Small intestine (tissue), 7 donors: ENCODE measurements around the gene GTSE1. TPM values are rescaled to one million over a fixed set of nuclear protein-coding genes. Genes with fewer than 3 reads are reported as not detected.

Source experiments
- DNase-seq, 2 donors: peaks; one replicate each; pipeline versions ENCODE4 v3.0.0 to v3.0.0-alpha.2; 2013
- FAIRE-seq: peaks from 2 replicates; lab custom pipeline; 2012; peaks lifted over from hg19 to GRCh38; lab: Jason Lieb, UNC
- H3K27ac ChIP-seq, 3 donors: one replicate each; pipeline ENCODE4 v1.5.1; 2013; ENCODE audit warnings: low read length in 2 of 3, mild to moderate bottlenecking in 2 of 3, control low read depth in 1 of 3, inconsistent platforms in 1 of 3, low read depth in 1 of 3, moderate library complexity in 1 of 3
- H3K27me3 ChIP-seq, 3 donors: one replicate each; pipeline ENCODE4 v1.6.1; 2013; ENCODE audit warnings: low read length in 3 of 3, inconsistent platforms in 1 of 3; ENCODE audit not compliant: control insufficient read depth in 3 of 3, insufficient read depth in 3 of 3
- H3K36me3 ChIP-seq, 3 donors: one replicate each; pipeline ENCODE4 v1.6.1; 2013; ENCODE audit warnings: low read length in 3 of 3, inconsistent platforms in 1 of 3, low read depth in 1 of 3, mild to moderate bottlenecking in 1 of 3, moderate library complexity in 1 of 3; ENCODE audit not compliant: control insufficient read depth in 3 of 3, insufficient read depth in 2 of 3
- H3K4me1 ChIP-seq, 3 donors: one replicate each; pipeline ENCODE4 v1.6.1; 2013; ENCODE audit warnings: low read length in 2 of 3, inconsistent platforms in 1 of 3, low read depth in 1 of 3, mild to moderate bottlenecking in 1 of 3, moderate library complexity in 1 of 3; ENCODE audit not compliant: control insufficient read depth in 3 of 3, insufficient read depth in 2 of 3
- H3K4me3 ChIP-seq, 3 donors: one replicate each; pipeline ENCODE4 v1.5.1; 2013; ENCODE audit warnings: low read length in 3 of 3, control low read depth in 1 of 3, inconsistent platforms in 1 of 3, low read depth in 1 of 3, mild to moderate bottlenecking in 1 of 3, moderate library complexity in 1 of 3
- H3K9me3 ChIP-seq, 2 donors: one replicate each; pipeline ENCODE4 v1.6.1; 2013; ENCODE audit warnings: low read depth in 1 of 2, low read length in 1 of 2; ENCODE audit not compliant: control insufficient read depth in 2 of 2, insufficient read depth in 1 of 2
- WGBS, 3 donors: extraction: QIAGEN DNeasy Blood & Tissue Kit; methylation state at CpG; one replicate each; pipeline ENCODE4 v1.1.7; 2013; 5-methylcytosine and 5-hydroxymethylcytosine counted together
- polyA plus RNA-seq, 4 donors: library from polyadenylated mRNA; stranded (reverse) in 3 of 4; unstranded in 1 of 4; fragments of 200-250 nt in 3 of 4; fragments of 120-200 nt in 1 of 4; gene quantifications; one replicate each; pipeline versions ENCODE4 v1.2.1 to v1.2.3, GENCODE V29; 2013
- donor health status: healthy with polysubstance abuse.
- donor health status: control.
- donor health status: control.
- donor health status: Bipolar disorder and iron deficiency.
- donor health status: healthy.

GTSE1 gene
- polyA plus RNA-seq, 4 donors: 0.27 to 13.8 (median 5.1) TPM

GRCh38 chr22:46373159-46373558 is 76.5 kb downstream of the GTSE1 start:
- Histone ChIP-seq H3K4me3 (no peak overlapping the region), H3K4me1 (peaks cover 3 to 32% (median 5%) of the 10 kb centered on the region in 3 donors), H3K27me3 (no peaks in the 10 kb centered on the region), H3K27ac (no peak overlapping the region), H3K9me3 (peaks cover 0 to 19% of the 10 kb centered on the region in 2 donors), H3K36me3 (peaks cover 0 to 28% (median 0%) of the 10 kb centered on the region in 3 donors)
- DNase-seq (peak in 1 of 2 donors; percentile 40), FAIRE-seq (no peak)
- 7 to 51% (median 19%) methylated on average over 8 of the region's 8 CpGs for WGBS, 3 donors

- H3K4me3 ChIP-seq: no peak overlapping the region
- DNase-seq: peak; percentile 31 to 60
- H3K27me3 ChIP-seq: no peaks in the 10 kb centered on the region
- peaks cover 3 to 41% (median 5%) of the 10 kb centered on the region in 3 donors for H3K4me1 ChIP-seq
- H3K9me3 ChIP-seq: peaks cover 0 to 19% of the 10 kb centered on the region in 2 donors
- WGBS, 3 donors: 4 to 30% (median 14%) methylated on average over 31 of the region's 31 CpGs
- FAIRE-seq: no peak
- H3K27ac ChIP-seq: no peak overlapping the region
- H3K36me3 ChIP-seq: peaks cover 0 to 26% (median 0%) of the 10 kb centered on the region in 3 donors
Observed at GRCh38 chr22:46373921-46374662, 77.4 kb downstream of the GTSE1 start.

- Histone ChIP-seq H3K9me3 (peaks cover 0 to 19% of the 10 kb centered on the region in 2 donors), H3K27ac (no peak overlapping the region), H3K36me3 (peaks cover 0 to 20% (median 0%) of the 10 kb centered on the region in 3 donors), H3K4me1 (peaks cover 3 to 47% (median 5%) of the 10 kb centered on the region in 3 donors), H3K4me3 (no peak overlapping the region), H3K27me3 (no peaks in the 10 kb centered on the region)
- peak in 1 of 2 donors; percentile 86 for DNase-seq
- 26 to 81% (median 48%) methylated on average over 36 to 38 of the region's 38 CpGs for WGBS, 3 donors
- no peak for FAIRE-seq
Observed at GRCh38 chr22:46374663-46375474, 78.2 kb downstream of the GTSE1 start.

GRCh38 chr22:46376111-46376510 is 79.4 kb downstream of the GTSE1 start:
- Histone ChIP-seq H3K4me3 (no peak overlapping the region), H3K36me3 (peaks cover 0 to 27% (median 0%) of the 10 kb centered on the region in 3 donors), H3K27ac (no peak overlapping the region), H3K27me3 (no peaks in the 10 kb centered on the region), H3K9me3 (peaks cover 0 to 19% of the 10 kb centered on the region in 2 donors), H3K4me1 (peaks cover 3 to 43% (median 3%) of the 10 kb centered on the region in 3 donors)
- FAIRE-seq: no peak
- DNase-seq: no peak
- WGBS, 3 donors: 92 to 97% (median 96%) methylated on average over 3 of the region's 3 CpGs

GRCh38 chr22:46376908-46377524 is 80.3 kb downstream of the GTSE1 start:
- H3K36me3 ChIP-seq: peaks cover 0 to 33% (median 0%) of the 10 kb centered on the region in 3 donors
- H3K27me3 ChIP-seq: no peaks in the 10 kb centered on the region
- H3K27ac ChIP-seq: peak overlapping the region in 2 of 3 donors; percentile 61 to 88
- peaks cover 0 to 19% of the 10 kb centered on the region in 2 donors for H3K9me3 ChIP-seq
- peaks cover 2 to 40% (median 3%) of the 10 kb centered on the region in 3 donors for H3K4me1 ChIP-seq
- FAIRE-seq (no peak), DNase-seq (no peak)
- no peak overlapping the region for H3K4me3 ChIP-seq
- 76 to 88% (median 82%) methylated on average over 19 of the region's 19 CpGs for WGBS, 3 donors

- H3K27ac ChIP-seq: peak overlapping the region in 2 of 3 donors; percentile 73 to 88
- peaks cover 0 to 19% of the 10 kb centered on the region in 2 donors for H3K9me3 ChIP-seq
- no peak for FAIRE-seq
- WGBS, 3 donors: 25 to 59% (median 38%) methylated on average over 25 to 27 of the region's 27 CpGs
- H3K4me3 ChIP-seq: no peak overlapping the region
- H3K36me3 ChIP-seq: peaks cover 0 to 34% (median 0%) of the 10 kb centered on the region in 3 donors
- H3K27me3 ChIP-seq: no peaks in the 10 kb centered on the region
- DNase-seq: peak; percentile 88 to 94
- peaks cover 2 to 40% (median 3%) of the 10 kb centered on the region in 3 donors for H3K4me1 ChIP-seq
Observed at GRCh38 chr22:46377525-46378425, 81.1 kb downstream of the GTSE1 start.

- no peaks in the 10 kb centered on the region for H3K27me3 ChIP-seq
- H3K4me3 ChIP-seq: no peak overlapping the region
- H3K36me3 ChIP-seq: peaks cover 0 to 34% (median 0%) of the 10 kb centered on the region in 3 donors
- WGBS, 3 donors: 27 to 75% (median 49%) methylated on average over 20 to 22 of the region's 22 CpGs
- H3K27ac ChIP-seq: peak overlapping the region in 1 of 3 donors; percentile 88
- DNase-seq (no peak), FAIRE-seq (no peak)
- H3K4me1 ChIP-seq: peaks cover 2 to 40% (median 3%) of the 10 kb centered on the region in 3 donors
- peaks cover 0 to 19% of the 10 kb centered on the region in 2 donors for H3K9me3 ChIP-seq
Observed at GRCh38 chr22:46378426-46379065, 81.9 kb downstream of the GTSE1 start.
